IMR-90 (cell line): ENCODE results near the gene ESR1. TPM values are rescaled to one million over a fixed set of nuclear protein-coding genes. Genes with fewer than 3 reads are reported as not detected.

ENCODE experiments used
- ATAC-seq: fragments of 200-7000 bp; cut with Tn5 transposase; 2 replicates; pipeline ENCODE4 v1.9.1; 2020; ENCODE audit warnings: low read depth, mild to moderate bottlenecking, moderate library complexity
- BruUV-seq: library from RNA; stranded (reverse); fragments of 400-500 nt; replicated peaks from 2 replicates; lab custom pipeline; 2021; lab: Mats Ljungman, UMichigan
- CTCF ChIA-PET: fragments of 300-600 bp; formaldehyde crosslinking; extraction: SDS; loops from one replicate; lab custom pipeline; 2021; ENCODE audit warnings: antibody characterized with exemption; lab: Yijun Ruan, JAX
- POLR2A ChIA-PET: fragments of 300-600 bp; sonication (Branson Sonifier 250); formaldehyde crosslinking; loops from one replicate; lab custom pipeline; 2022; ENCODE audit warnings: antibody characterized with exemption; ENCODE audit not compliant: unreplicated experiment; lab: Charles Lee
- DNase-seq: peaks from one replicate; pipeline ENCODE4 v3.0.0; 2013
- H2AFZ ChIP-seq: replicated peaks from 2 replicates; pipeline ENCODE3; 2013; ENCODE audit warnings: low read length, mild to moderate bottlenecking; ENCODE audit not compliant: poor library complexity
- H2AK5ac ChIP-seq: 2 replicates; pipeline ENCODE4 v1.6.1; 2013; ENCODE audit warnings: low read depth, low read length, inconsistent platforms
- H2AK9ac ChIP-seq: replicated peaks from 2 replicates; pipeline ENCODE3; 2013; ENCODE audit warnings: mild to moderate bottlenecking, low read depth, low read length, moderate library complexity; ENCODE audit not compliant: poor library complexity
- H2BK120ac ChIP-seq: 2 replicates; pipeline ENCODE4 v1.6.1; 2013; ENCODE audit warnings: low read depth, low read length, inconsistent platforms
- H2BK15ac ChIP-seq: 3 replicates; pipeline ENCODE4 v1.6.1; 2013; ENCODE audit warnings: low read depth, low read length, inconsistent platforms
- H2BK20ac ChIP-seq: 2 replicates; pipeline ENCODE4 v1.6.1; 2013; ENCODE audit warnings: low read depth, mild to moderate bottlenecking, inconsistent platforms, low read length, moderate library complexity
- H2BK5ac ChIP-seq: 2 replicates; pipeline ENCODE4 v1.6.1; 2013; ENCODE audit warnings: mild to moderate bottlenecking, low read depth, low read length, inconsistent platforms; ENCODE audit not compliant: poor library complexity, severe bottlenecking
- H3K14ac ChIP-seq: replicated peaks from 2 replicates; pipeline ENCODE4 v1.6.1; 2013; ENCODE audit warnings: low read depth, low read length, inconsistent platforms
- H3K18ac ChIP-seq: 2 replicates; pipeline ENCODE4 v1.6.1; 2013; ENCODE audit warnings: low read depth, low read length, control low read depth
- H3K23ac ChIP-seq: 2 replicates; pipeline ENCODE4 v1.6.1; 2013; ENCODE audit warnings: low read depth, low read length, inconsistent platforms
- H3K27ac ChIP-seq: 2 replicates; pipeline ENCODE4 v1.5.1; 2013; ENCODE audit warnings: mild to moderate bottlenecking, control low read depth, low read length; ENCODE audit not compliant: insufficient read depth
- H3K27me3 ChIP-seq: 2 replicates; pipeline ENCODE4 v1.6.1; 2013; ENCODE audit warnings: low read length; ENCODE audit not compliant: control insufficient read depth, insufficient read depth
- H3K36me3 ChIP-seq: 2 replicates; pipeline ENCODE4 v1.6.1; 2013; ENCODE audit warnings: low read length, mixed read lengths; ENCODE audit not compliant: control insufficient read depth, insufficient read depth
- H3K4ac ChIP-seq: 2 replicates; pipeline ENCODE4 v1.6.1; 2013; ENCODE audit warnings: low read depth, low read length, inconsistent platforms
- H3K4me1 ChIP-seq: 2 replicates; pipeline ENCODE4 v1.6.1; 2013; ENCODE audit warnings: low read length, mixed read lengths; ENCODE audit not compliant: control insufficient read depth, insufficient read depth
- H3K4me2 ChIP-seq: 2 replicates; pipeline ENCODE4 v1.6.1; 2013; ENCODE audit warnings: low read depth, mild to moderate bottlenecking, control low read depth, low read length, moderate library complexity
- H3K4me3 ChIP-seq: 2 replicates; pipeline ENCODE4 v1.5.1; 2013; ENCODE audit warnings: low read depth, mild to moderate bottlenecking, control low read depth, low read length, moderate library complexity; ENCODE audit not compliant: insufficient read depth
- H3K56ac ChIP-seq: 2 replicates; pipeline ENCODE4 v1.6.1; 2013; ENCODE audit warnings: low read length, inconsistent platforms; ENCODE audit not compliant: insufficient read depth; ENCODE audit errors: extremely low read depth
- H3K79me1 ChIP-seq, 2 experiments: 2 replicates each; pipeline ENCODE4 v1.6.1; 2013; ENCODE audit warnings: low read length in 2 of 2, inconsistent platforms in 1 of 2, low read depth in 1 of 2
- H3K9ac ChIP-seq: 2 replicates; pipeline ENCODE4 v1.6.1; 2013; ENCODE audit warnings: low read depth, low read length, control low read depth
- H3K9me1 ChIP-seq: 2 replicates; pipeline ENCODE4 v1.6.1; 2013; ENCODE audit warnings: low read length, inconsistent platforms; ENCODE audit not compliant: insufficient read depth
- H3K9me3 ChIP-seq: 2 replicates; pipeline ENCODE4 v1.6.1; 2013; ENCODE audit warnings: low read length; ENCODE audit not compliant: control insufficient read depth, insufficient read depth
- H4K20me1 ChIP-seq: 2 replicates; pipeline ENCODE4 v1.6.1; 2013; ENCODE audit warnings: low read length, inconsistent platforms; ENCODE audit not compliant: insufficient read depth
- H4K5ac ChIP-seq: 2 replicates; pipeline ENCODE4 v1.6.1; 2013; ENCODE audit warnings: mild to moderate bottlenecking, low read depth, low read length, control low read depth
- H4K8ac ChIP-seq, 2 experiments: 2 replicates each; pipeline ENCODE4 v1.6.1; 2013; ENCODE audit warnings: low read depth in 2 of 2, low read length in 2 of 2, control low read depth in 1 of 2, inconsistent platforms in 1 of 2
- H4K91ac ChIP-seq: 2 replicates; pipeline ENCODE4 v1.6.1; 2013; ENCODE audit warnings: low read depth, low read length, inconsistent platforms; ENCODE audit not compliant: insufficient read depth
- BHLHE40 ChIP-seq: fragments of 150-350 bp; IDR thresholded peaks from 2 replicates; pipeline ENCODE4 v1.6.1; 2016; ENCODE audit warnings: mild to moderate bottlenecking, low read depth, low read length
- CEBPB ChIP-seq: IDR thresholded peaks from 2 replicates; pipeline ENCODE4 v1.6.1; 2012; ENCODE audit warnings: low read depth, low read length, improper control_type of control experiment
- ELK1 ChIP-seq: fragments of 150-350 bp; IDR thresholded peaks from 2 replicates; pipeline ENCODE4 v1.6.1; 2016; ENCODE audit warnings: low read depth, mild to moderate bottlenecking, low read length, moderate library complexity, borderline replicate concordance
- MAFK ChIP-seq: IDR thresholded peaks from 2 replicates; pipeline ENCODE4 v1.6.1; 2012; ENCODE audit warnings: low read depth, low read length, improper control_type of control experiment
- MAZ ChIP-seq: IDR thresholded peaks from 2 replicates; pipeline ENCODE4 v1.6.1; 2012; ENCODE audit warnings: low read depth, mild to moderate bottlenecking, low read length, improper control_type of control experiment, moderate library complexity, borderline replicate concordance
- MXI1 ChIP-seq: IDR thresholded peaks from 2 replicates; pipeline ENCODE4 v1.6.1; 2012; ENCODE audit warnings: low read depth, mild to moderate bottlenecking, low read length, moderate library complexity, borderline replicate concordance
- POLR2A ChIP-seq: IDR thresholded peaks from 2 replicates; pipeline ENCODE4 v1.6.1; 2012; ENCODE audit warnings: mild to moderate bottlenecking, low read depth, low read length
- RCOR1 ChIP-seq: IDR thresholded peaks from 2 replicates; pipeline ENCODE4 v1.6.1; 2012; ENCODE audit warnings: mild to moderate bottlenecking, low read length, improper control_type of control experiment; ENCODE audit not compliant: insufficient replicate concordance
- RFX5 ChIP-seq: IDR thresholded peaks from 2 replicates; pipeline ENCODE4 v1.8.0; 2012; ENCODE audit warnings: low read depth, mild to moderate bottlenecking, low read length, moderate library complexity
- WGBS, 2 experiments: methylation state at CpG; one replicate each; pipeline versions ENCODE4 v1.1.5 to v1.1.7; 2013; ENCODE audit warnings: missing lambda C conversion rate in 2 of 2; ENCODE audit not compliant: insufficient read length in 1 of 2; ENCODE audit errors: extremely low coverage in 2 of 2; 5-methylcytosine and 5-hydroxymethylcytosine counted together
- dilution Hi-C: fragments of 300-500 bp; cut with HindIII; formaldehyde crosslinking; loops from one replicate; pipeline ENCODE4 v1.14.3; 2018; ENCODE audit warnings: low sequenced_read_pairs; ENCODE audit not compliant: unreplicated experiment
- in situ Hi-C: fragments of 300-500 bp; cut with MboI; formaldehyde crosslinking; loops from 3 replicates; pipeline ENCODE4 v1.14.3; 2019; ENCODE audit warnings: low sequenced_read_pairs, inconsistent platforms, mixed read lengths
- intact Hi-C: fragments of 100-400 bp; cut with micrococcal nuclease; formaldehyde crosslinking; loops from 2 replicates; pipeline ENCODE4 v1.10.0; 2022
- polyA plus RNA-seq, 3 experiments: library from polyadenylated mRNA; depleted of rRNA; stranded (reverse); fragments of >200 nt; gene quantifications; 2 replicates each; pipeline ENCODE4 v1.2.3, GENCODE V29; 2012; ENCODE audit warnings: low replicate concordance in 1 of 3
- total RNA-seq: library from RNA; depleted of rRNA; stranded (reverse); fragments of >200 nt; gene quantifications from 2 replicates; pipeline ENCODE4 v1.2.3, GENCODE V29; 2012

Gene ESR1
- total and polyA plus RNA-seq, 2 of the 4 experiments (the other 2 are of a cell fraction), result not detected

DNA sequence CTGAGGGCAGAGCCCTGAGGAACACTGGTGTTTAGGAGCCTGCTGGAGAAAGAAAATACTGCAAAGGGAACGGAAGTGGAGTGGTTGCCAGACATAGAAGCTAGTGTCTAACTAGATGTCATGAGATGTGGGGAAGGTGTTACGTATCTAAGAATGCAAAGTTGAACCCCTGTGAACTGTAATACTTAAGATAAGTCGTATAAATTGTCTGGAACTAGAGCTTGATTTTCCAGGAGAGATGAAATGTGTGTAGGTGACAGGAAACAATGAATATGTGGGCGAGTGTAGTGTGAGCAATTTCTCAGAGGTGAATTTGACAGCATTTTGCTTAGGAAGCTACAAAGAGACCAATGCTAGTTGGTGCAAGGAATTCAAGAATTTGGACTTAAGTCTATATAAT is 27.9 kb downstream of the ESR1 start:
- no TSS peak for BruUV-seq
- Histone ChIP-seq H3K18ac (no peak overlapping the region), H2AK5ac (no peak overlapping the region), H2AK9ac (no peak overlapping the region), H3K4me3 (no peak overlapping the region), H4K91ac (no peak overlapping the region), H3K9me3 (no peaks in the 10 kb centered on the region; the same call in 1 of the 2 replicates), H2BK5ac (no peak overlapping the region), H3K9ac (no peak overlapping the region), H3K4ac (no peak overlapping the region), H3K27ac (no peak overlapping the region), H3K27me3 (no peaks in the 10 kb centered on the region), H3K23ac (no peak overlapping the region), H3K36me3 (no peaks in the 10 kb centered on the region), H3K14ac (no peak overlapping the region), H3K9me1 (no peaks in the 10 kb centered on the region), H4K8ac (no peak overlapping the region), H2BK15ac (no peak overlapping the region), H4K5ac (no peak overlapping the region), H2AFZ (no peak overlapping the region), H3K79me1 (no peaks in the 10 kb centered on the region), H3K4me2 (no peak overlapping the region), H2BK20ac (no peak overlapping the region), H3K56ac (no peak overlapping the region), H4K20me1 (no peaks in the 10 kb centered on the region), H3K4me1 (no peaks in the 10 kb centered on the region), H2BK120ac (no peak overlapping the region)
- no peak for ATAC-seq
- 14% methylated on average over 2 of the region's 4 CpGs; no CpG with 5 or more reads in 1 of the 2 experiments for WGBS, 2 experiments
- DNase-seq, result no peak
- dilution Hi-C loops (no loop called here), in situ Hi-C loops (no loop called here), intact Hi-C loops (no loop called here)
- TF ChIP-seq BHLHE40 (no peak), MXI1 (no peak), POLR2A (no peak), ELK1 (no peak), MAFK (no peak), CEBPB (no peak), RCOR1 (no peak), RFX5 (no peak), MAZ (no peak)
- ChIA-PET POLR2A (no interaction called here), CTCF (interaction anchor here (0.6 kb wide), 1 partner anchor 324 kb away, joined by 5 read pairs; no protein-coding TSS in a partner anchor)
